IMR-90 (cell line): Measurements from ENCODE around the gene CUL9.

Experiments used
- BHLHE40 ChIP-seq: fragments of 150-350 bp; IDR thresholded peaks from 2 replicates; pipeline ENCODE4 v1.6.1; 2016; ENCODE audit warnings: mild to moderate bottlenecking, low read depth, low read length
- CEBPB ChIP-seq: IDR thresholded peaks from 2 replicates; pipeline ENCODE4 v1.6.1; 2012; ENCODE audit warnings: low read depth, low read length, improper control_type of control experiment
- FOS ChIP-seq: fragments of 150-350 bp; IDR thresholded peaks from 2 replicates; pipeline ENCODE4 v1.6.1; 2016; ENCODE audit warnings: low read depth, low read length
- MAFK ChIP-seq: IDR thresholded peaks from 2 replicates; pipeline ENCODE4 v1.6.1; 2012; ENCODE audit warnings: low read depth, low read length, improper control_type of control experiment
- MXI1 ChIP-seq: IDR thresholded peaks from 2 replicates; pipeline ENCODE4 v1.6.1; 2012; ENCODE audit warnings: low read depth, mild to moderate bottlenecking, low read length, moderate library complexity, borderline replicate concordance
- NFE2L2 ChIP-seq: fragments of 150-350 bp; IDR thresholded peaks from 2 replicates; pipeline ENCODE4 v1.6.1; 2016; ENCODE audit warnings: low read depth, mild to moderate bottlenecking, low read length
- POLR2A ChIP-seq: IDR thresholded peaks from 2 replicates; pipeline ENCODE4 v1.6.1; 2012; ENCODE audit warnings: mild to moderate bottlenecking, low read depth, low read length
- SMC3 ChIP-seq: fragments of 150-350 bp; IDR thresholded peaks from 2 replicates; pipeline ENCODE4 v1.6.1; 2016; ENCODE audit warnings: low read depth, mild to moderate bottlenecking, antibody characterized with exemption, low read length, moderate library complexity
- TF ChIP-seq, protein P1 (sequence below): conservative IDR thresholded peaks from 2 replicates; pipeline ENCODE4 v1.5.1; 2012; ENCODE audit warnings: mild to moderate bottlenecking, low read depth, low read length, improper control_type of control experiment
- TF ChIP-seq, protein P2 (sequence below): fragments of 150-350 bp; IDR thresholded peaks from 2 replicates; pipeline ENCODE4 v1.6.1; 2016; ENCODE audit warnings: low read depth, mild to moderate bottlenecking, low read length, moderate library complexity, borderline replicate concordance
- TF ChIP-seq, protein P3 (sequence below): fragments of 150-350 bp; IDR thresholded peaks from 2 replicates; pipeline ENCODE4 v1.6.1; 2017; ENCODE audit warnings: mild to moderate bottlenecking, antibody characterized with exemption, low read length, low read depth

DNA sequence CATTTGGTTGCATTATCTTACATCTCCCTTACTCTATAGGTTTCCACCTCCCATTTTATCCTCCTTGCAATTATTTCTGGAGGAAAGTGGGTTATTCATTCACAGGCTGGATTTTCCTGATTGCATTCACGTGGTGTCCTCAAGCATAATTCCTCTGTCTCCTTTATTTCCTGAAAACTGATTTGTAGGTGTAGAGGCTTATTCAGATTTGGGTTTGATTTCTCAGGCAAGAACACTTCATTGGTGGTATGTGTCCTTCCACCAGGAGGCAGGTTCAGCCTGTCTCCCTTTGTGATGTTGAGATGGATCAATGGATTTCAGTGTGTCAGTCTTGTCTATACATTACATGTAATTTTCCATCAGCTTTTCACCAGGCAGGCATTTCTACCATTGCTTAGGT is 30.0 kb downstream of the CUL9 start:
- TF ChIP-seq, protein P1, sequence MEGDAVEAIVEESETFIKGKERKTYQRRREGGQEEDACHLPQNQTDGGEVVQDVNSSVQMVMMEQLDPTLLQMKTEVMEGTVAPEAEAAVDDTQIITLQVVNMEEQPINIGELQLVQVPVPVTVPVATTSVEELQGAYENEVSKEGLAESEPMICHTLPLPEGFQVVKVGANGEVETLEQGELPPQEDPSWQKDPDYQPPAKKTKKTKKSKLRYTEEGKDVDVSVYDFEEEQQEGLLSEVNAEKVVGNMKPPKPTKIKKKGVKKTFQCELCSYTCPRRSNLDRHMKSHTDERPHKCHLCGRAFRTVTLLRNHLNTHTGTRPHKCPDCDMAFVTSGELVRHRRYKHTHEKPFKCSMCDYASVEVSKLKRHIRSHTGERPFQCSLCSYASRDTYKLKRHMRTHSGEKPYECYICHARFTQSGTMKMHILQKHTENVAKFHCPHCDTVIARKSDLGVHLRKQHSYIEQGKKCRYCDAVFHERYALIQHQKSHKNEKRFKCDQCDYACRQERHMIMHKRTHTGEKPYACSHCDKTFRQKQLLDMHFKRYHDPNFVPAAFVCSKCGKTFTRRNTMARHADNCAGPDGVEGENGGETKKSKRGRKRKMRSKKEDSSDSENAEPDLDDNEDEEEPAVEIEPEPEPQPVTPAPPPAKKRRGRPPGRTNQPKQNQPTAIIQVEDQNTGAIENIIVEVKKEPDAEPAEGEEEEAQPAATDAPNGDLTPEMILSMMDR: no peak
- no peak for TF ChIP-seq POLR2A
- TF ChIP-seq, protein P2, sequence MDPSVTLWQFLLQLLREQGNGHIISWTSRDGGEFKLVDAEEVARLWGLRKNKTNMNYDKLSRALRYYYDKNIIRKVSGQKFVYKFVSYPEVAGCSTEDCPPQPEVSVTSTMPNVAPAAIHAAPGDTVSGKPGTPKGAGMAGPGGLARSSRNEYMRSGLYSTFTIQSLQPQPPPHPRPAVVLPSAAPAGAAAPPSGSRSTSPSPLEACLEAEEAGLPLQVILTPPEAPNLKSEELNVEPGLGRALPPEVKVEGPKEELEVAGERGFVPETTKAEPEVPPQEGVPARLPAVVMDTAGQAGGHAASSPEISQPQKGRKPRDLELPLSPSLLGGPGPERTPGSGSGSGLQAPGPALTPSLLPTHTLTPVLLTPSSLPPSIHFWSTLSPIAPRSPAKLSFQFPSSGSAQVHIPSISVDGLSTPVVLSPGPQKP: no peak
- TF ChIP-seq CEBPB: no peak
- no peak for TF ChIP-seq SMC3
- TF ChIP-seq MAFK: no peak
- TF ChIP-seq, protein P3, sequence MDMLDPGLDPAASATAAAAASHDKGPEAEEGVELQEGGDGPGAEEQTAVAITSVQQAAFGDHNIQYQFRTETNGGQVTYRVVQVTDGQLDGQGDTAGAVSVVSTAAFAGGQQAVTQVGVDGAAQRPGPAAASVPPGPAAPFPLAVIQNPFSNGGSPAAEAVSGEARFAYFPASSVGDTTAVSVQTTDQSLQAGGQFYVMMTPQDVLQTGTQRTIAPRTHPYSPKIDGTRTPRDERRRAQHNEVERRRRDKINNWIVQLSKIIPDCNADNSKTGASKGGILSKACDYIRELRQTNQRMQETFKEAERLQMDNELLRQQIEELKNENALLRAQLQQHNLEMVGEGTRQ: no peak
- TF ChIP-seq BHLHE40: no peak
- TF ChIP-seq FOS: no peak
- no peak for TF ChIP-seq NFE2L2
- TF ChIP-seq MXI1: no peak
